GM12874 (cell line): ENCODE data around the gene UNC79.

ENCODE experiments used
- TF ChIP-seq, protein P1 (sequence below): IDR thresholded peaks from 2 replicates; pipeline ENCODE4 v1.5.1; 2011; ENCODE audit warnings: low read depth, mild to moderate bottlenecking, control low read depth, low read length, moderate library complexity; ENCODE audit not compliant: insufficient read depth

The UNC79 gene

DNA sequence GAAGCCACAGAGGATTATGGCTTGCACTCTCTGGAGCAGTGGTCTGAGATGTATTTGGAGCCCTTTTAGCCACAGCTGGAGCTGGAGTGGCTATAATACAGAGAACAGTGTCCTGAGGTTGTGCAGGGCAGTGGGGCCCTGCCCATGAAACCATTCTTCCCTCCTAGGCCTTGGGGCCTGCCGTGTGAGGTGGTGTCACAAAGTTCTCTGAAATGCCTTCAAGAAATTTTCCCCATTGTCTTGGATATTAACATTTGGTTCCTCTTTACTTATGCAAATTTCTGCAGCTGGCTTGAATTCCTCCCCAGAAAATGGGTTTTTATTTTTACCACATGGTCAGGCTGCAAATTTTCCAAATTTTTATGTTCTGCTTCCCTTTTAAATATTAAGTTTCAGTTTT is 79.3 kb downstream of the UNC79 start:
- TF ChIP-seq, protein P1, sequence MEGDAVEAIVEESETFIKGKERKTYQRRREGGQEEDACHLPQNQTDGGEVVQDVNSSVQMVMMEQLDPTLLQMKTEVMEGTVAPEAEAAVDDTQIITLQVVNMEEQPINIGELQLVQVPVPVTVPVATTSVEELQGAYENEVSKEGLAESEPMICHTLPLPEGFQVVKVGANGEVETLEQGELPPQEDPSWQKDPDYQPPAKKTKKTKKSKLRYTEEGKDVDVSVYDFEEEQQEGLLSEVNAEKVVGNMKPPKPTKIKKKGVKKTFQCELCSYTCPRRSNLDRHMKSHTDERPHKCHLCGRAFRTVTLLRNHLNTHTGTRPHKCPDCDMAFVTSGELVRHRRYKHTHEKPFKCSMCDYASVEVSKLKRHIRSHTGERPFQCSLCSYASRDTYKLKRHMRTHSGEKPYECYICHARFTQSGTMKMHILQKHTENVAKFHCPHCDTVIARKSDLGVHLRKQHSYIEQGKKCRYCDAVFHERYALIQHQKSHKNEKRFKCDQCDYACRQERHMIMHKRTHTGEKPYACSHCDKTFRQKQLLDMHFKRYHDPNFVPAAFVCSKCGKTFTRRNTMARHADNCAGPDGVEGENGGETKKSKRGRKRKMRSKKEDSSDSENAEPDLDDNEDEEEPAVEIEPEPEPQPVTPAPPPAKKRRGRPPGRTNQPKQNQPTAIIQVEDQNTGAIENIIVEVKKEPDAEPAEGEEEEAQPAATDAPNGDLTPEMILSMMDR = no peak

DNA sequence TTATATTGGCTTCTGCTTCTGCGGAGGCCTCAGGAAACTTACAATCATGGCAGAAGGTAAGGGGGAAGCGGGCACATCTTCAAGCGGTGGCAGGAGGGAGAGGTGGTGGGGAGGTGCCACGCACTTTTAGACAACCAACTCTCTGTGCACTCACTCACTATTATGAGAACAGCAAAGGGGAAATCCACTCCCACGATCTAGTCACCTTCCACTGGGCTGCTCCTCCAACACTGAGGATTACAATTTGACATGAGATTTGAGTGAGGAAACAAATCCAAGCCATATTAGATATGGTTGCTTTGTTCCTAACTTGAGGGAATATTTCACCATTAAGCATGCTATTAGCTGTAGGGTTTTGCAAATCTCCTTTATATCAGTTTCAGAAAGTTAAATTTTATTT is 80.3 kb downstream of the UNC79 start:
- TF ChIP-seq, protein P1 = no peak

DNA sequence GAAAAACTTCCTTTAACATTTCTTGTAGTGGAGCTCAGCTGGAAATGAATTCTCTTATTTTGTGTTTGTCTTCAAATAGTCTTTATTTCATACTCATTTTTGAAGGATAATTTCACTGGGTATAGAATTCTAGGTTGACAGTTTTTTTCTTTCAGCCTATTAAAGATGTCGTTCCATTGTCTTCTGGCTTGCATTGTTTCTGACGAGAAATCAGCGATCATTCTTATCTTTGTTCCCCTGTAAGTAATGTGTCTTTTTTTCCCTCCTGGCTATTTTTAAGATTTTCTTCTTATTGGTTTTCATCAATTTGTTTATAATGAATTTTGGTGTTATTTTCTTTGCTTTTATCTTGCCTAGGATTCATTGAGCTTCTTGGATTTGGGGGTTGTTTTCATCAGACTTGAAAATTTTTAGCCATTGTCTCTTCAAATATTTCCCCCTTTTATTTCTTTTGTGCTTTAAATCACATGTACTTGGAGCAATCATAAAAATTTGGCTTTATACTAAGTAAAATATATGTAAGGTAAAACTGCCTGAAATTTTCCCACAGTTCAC is 89.4 kb downstream of the UNC79 start:
- TF ChIP-seq, protein P1 = no peak

DNA sequence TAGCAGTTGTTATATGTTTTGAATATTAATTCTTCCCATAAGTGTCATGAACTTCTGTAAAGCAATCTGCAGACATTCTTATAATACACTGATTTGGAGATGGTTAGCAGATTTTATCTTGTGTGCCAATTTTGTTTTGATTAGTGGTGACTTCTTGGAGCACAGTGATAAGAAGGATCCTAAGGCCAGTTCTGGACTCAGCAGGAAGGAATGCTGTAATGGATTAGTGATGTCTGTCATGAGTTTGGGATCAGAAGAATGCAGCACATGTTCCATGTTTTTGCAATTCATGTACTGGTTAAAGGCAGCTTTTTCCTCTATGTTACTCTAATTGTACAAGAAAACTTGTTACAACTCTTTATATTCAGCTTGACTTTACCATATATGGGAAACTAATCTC is 91.5 kb downstream of the UNC79 start:
- TF ChIP-seq, protein P1 = no peak

DNA sequence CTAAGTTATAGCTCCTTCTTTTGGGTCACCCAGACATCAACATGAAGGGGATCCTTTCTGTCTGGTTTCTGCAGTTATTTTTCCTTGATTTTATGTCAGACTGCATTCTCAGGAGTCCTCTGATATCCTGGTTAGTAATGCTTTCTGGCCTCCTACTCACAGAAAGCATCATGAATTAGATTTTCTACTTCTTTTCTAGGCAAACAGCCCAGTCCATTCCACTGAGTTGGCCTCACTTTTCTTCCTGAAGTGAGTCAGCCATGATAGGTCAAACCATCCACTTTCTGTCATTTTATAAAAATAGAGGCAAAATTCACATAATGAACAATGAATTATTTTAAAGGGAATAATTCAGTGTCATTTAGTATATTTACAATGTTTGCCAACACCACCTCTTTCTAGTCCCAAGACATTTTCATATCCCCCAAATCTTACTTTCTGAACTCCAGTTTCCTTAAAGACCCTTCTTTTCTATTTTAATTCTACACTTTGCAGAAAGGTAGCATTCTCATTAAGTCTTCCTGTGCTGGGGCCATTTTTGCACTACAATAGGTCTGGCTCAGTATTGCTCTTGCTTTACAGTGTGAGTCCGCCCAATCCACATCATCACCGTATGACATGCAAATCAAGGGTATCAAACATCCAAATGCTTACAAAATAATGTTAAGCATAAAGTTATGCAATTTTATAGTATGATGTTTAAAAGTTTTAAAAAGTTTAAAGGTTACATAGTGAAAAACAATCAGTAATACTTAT is 95.1 kb downstream of the UNC79 start:
- TF ChIP-seq, protein P1 = no peak

DNA sequence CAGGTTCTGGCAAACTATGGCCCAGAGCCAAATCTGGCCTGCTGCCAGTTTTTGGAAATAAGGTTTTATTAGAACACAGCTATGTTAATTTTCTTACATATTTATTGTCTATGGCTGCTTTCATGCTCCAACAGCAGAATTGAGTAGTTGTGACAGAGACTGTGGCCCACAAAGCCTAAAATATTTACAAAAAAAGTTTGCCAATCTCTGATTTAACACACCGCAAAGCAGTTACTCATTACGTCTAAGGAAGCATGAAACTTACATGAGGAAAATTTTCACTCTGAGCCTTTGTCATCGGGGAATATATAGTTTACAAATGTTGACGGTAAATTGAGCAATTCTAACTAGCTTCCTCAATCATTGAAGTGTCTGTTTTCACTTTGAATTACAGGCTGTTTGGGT is 96.5 kb downstream of the UNC79 start:
- TF ChIP-seq, protein P1 = no peak

DNA sequence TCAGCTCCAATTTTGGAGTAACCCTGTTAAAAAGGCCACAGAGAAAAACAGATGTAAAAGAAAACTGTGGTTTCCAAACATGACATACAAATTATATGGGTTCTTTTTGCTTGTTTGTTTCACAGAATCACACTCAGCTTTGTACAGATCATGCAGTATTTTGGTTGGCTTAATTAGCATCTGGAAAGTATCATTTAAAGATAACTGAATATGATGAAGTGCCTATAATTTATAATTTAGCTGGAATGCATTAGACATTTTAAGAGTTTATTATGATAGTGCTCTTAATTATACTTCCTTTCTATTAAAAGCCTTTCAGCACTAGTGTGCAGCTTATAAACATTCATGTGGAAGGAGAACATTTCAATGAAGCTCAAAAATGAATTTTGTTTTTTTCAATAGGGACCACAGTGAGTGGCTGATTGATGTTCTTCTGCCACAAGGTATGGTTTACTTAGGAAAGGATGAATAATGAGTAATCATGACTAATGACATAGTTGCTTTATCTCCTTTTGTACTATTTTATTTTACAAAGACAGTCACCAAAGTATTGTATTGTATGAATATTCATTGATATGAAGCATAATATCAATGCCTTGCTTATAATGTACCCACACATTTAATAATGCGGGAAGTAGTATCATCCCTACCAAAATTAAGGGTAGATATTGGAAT is 98.3 kb downstream of the UNC79 start:
- TF ChIP-seq, protein P1 = no peak
